GM12891 (cell line): ENCODE data around the gene EPHX1.

Experiments
- POLR2A ChIP-seq: IDR thresholded peaks from 2 replicates; pipeline ENCODE4 v1.6.1; 2011; ENCODE audit warnings: low read depth, low read length, control low read depth
- TAF1 ChIP-seq: IDR thresholded peaks from 2 replicates; pipeline ENCODE4 v1.6.1; 2011; ENCODE audit warnings: low read depth, low read length, control low read depth

DNA sequence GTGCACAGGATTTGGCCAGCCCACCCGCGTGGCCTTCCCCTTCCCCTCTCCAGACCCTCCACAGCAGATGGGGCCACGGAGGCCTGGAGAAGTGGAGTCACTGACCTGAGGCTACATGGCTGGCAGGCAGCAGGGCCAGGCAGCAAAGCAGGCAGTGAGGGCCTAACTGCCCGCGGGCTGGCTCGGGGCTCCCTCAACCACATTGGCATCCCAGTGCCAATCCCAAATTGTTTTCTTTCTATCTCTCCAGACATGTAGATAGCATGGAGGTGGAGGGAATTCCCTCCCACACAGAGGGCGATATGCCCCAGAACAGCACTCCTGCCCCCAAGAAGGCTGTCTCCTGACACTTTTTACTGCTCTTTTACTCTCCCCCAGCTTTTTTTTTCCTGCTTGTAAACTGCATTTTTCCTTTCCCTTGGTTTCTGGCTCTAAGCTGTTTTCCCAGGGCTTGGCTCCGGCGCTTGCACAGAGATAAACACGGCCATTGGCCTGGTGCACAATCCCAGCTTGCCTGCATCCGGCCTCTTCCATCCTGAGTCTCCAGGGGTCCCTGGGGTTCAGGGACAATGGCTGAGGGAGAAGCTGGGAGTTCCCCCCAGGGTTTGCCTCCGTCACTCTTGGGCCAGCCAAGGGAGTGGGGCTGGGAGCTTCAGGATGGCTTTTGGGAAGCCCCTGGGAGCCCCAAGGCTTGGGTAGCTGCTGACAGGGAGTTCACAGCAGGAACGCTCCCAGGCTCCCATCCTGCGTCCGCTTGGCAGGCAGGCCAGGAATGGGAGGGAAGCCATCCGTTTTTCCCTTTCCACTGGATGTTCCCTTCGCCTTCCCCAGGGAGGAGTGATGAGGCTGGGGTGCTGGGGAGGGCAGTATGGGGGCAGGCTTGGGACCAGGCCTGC, 7.0 kb downstream of the EPHX1 start:
- TF ChIP-seq POLR2A (no peak), TAF1 (no peak)
